Measurements from ENCODE around the gene CWC27.

DNA sequence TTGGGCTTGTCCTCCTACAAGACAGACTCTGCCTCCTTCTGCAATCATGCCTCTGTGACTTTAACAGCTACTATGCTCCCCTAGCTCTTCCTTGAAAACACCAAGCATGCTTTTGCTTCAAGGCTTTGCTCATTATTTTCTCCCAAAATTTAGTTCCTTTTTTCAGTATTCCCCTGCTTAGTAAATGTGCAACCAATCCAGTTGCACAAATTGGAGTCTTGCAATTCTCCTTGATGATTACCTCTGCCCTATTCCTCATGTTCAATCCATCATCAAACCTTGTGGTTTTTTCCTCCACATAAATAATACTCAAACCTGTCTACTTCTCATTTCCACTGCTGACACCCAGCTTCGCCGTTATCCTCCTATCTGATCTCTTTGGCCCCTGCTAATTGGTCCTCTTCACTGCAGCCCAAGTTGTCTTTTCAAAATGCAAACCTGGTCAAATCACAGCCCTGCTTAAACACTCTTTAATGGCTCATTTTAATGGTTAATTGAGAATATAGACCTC, 296.3 kb downstream of the CWC27 start:
- TF ChIP-seq, protein P1, sequence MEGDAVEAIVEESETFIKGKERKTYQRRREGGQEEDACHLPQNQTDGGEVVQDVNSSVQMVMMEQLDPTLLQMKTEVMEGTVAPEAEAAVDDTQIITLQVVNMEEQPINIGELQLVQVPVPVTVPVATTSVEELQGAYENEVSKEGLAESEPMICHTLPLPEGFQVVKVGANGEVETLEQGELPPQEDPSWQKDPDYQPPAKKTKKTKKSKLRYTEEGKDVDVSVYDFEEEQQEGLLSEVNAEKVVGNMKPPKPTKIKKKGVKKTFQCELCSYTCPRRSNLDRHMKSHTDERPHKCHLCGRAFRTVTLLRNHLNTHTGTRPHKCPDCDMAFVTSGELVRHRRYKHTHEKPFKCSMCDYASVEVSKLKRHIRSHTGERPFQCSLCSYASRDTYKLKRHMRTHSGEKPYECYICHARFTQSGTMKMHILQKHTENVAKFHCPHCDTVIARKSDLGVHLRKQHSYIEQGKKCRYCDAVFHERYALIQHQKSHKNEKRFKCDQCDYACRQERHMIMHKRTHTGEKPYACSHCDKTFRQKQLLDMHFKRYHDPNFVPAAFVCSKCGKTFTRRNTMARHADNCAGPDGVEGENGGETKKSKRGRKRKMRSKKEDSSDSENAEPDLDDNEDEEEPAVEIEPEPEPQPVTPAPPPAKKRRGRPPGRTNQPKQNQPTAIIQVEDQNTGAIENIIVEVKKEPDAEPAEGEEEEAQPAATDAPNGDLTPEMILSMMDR (IDR thresholded peaks at IDR 0.05): no peak
- TF ChIP-seq POLR2A (IDR thresholded peaks at IDR 0.05): no peak
- TF ChIP-seq POLR2AphosphoS5 (IDR thresholded peaks at IDR 0.05): no peak

All from upper lobe of left lung (tissue), 4 donors.